Peyer's patch (tissue), 4 donors: ENCODE results near the gene ARHGEF33. TPM values are rescaled to one million over a fixed set of nuclear protein-coding genes. Genes with fewer than 3 reads are reported as not detected.

Experiments
- DNase-seq, 3 donors: peaks; one replicate each; pipeline ENCODE4 v3.0.0-alpha.2; 2017 to 2019
- H3K27ac ChIP-seq, 4 donors: fragments of 200-600 bp; sonication (generic); one replicate each; pipeline ENCODE4 v1.5.1; 2016 to 2019
- H3K27me3 ChIP-seq, 2 donors: fragments of 200-600 bp; sonication (generic); one replicate each; pipeline ENCODE4 v1.5.1; 2019
- H3K36me3 ChIP-seq, 3 donors: fragments of 200-600 bp; sonication (generic); one replicate each; pipeline ENCODE4 v1.5.1; 2016 to 2019
- H3K4me1 ChIP-seq, 4 donors: fragments of 200-600 bp; sonication (generic); one replicate each; pipeline ENCODE4 v1.5.1; 2016 to 2019
- H3K4me3 ChIP-seq, 4 donors: fragments of 200-600 bp; sonication (generic); 1 replicate in 3 of 4; 2 replicates in 1 of 4; pipeline ENCODE4 v1.5.1; 2016 to 2019; ENCODE audit warnings: mild to moderate bottlenecking in 1 of 4
- H3K9me3 ChIP-seq, 4 donors: fragments of 200-600 bp; sonication (generic); one replicate each; pipeline ENCODE4 v1.5.1; 2016 to 2019; ENCODE audit warnings: mild to moderate bottlenecking in 1 of 4
- CTCF ChIP-seq, 6 experiments: fragments of 450-650 bp in 4 of 6; fragments of 200-600 bp in 2 of 6; sonication (generic) in 1 of 6; IDR thresholded peaks; one replicate each; pipeline ENCODE4 v1.5.1; 2017 to 2019; ENCODE audit warnings: antibody characterized with exemption in 6 of 6, mild to moderate bottlenecking in 3 of 6, moderate library complexity in 1 of 6
- POLR2A ChIP-seq, 2 donors: fragments of 450-650 bp; IDR thresholded peaks; one replicate each; pipeline ENCODE4 v1.5.1; 2017; ENCODE audit warnings: antibody characterized with exemption in 2 of 2, mild to moderate bottlenecking in 2 of 2, moderate library complexity in 2 of 2
- total RNA-seq, 4 donors: library from RNA; depleted of rRNA; stranded (reverse); fragments of >200 nt; gene quantifications; one replicate each; pipeline ENCODE4 v1.1.0, GENCODE V29; 2016

Gene ARHGEF33
- total RNA-seq, 4 donors from 2014 or later, result 0.18 to 1.3 (median 0.28) TPM; not detected in 1

GRCh38 chr2:38991899-38992298, 102.2 kb downstream of the ARHGEF33 start:
- Histone ChIP-seq H3K27me3 (no peaks in the 10 kb centered on the region), H3K36me3 (peaks cover 0 to 45% (median 0%) of the 10 kb centered on the region in 3 donors), H3K4me3 (no peak overlapping the region), H3K9me3 (no peaks in the 10 kb centered on the region), H3K27ac (no peak overlapping the region), H3K4me1 (no peaks in the 10 kb centered on the region)
- DNase-seq, result no peak
- TF ChIP-seq CTCF (IDR thresholded peaks at IDR 0.05) (no peak), POLR2A (IDR thresholded peaks at IDR 0.05) (no peak)

- H3K4me1 ChIP-seq, result no peaks in the 10 kb centered on the region
- TF ChIP-seq CTCF (IDR thresholded peaks at IDR 0.05) (no peak), POLR2A (IDR thresholded peaks at IDR 0.05) (no peak)
- H3K27me3 ChIP-seq, result no peaks in the 10 kb centered on the region
- H3K9me3 ChIP-seq, result no peaks in the 10 kb centered on the region
- no peak overlapping the region for H3K27ac ChIP-seq
- no peak for DNase-seq
- peaks cover 0 to 65% (median 0%) of the 10 kb centered on the region in 3 donors for H3K36me3 ChIP-seq
- H3K4me3 ChIP-seq, result no peak overlapping the region
Measured at GRCh38 chr2:38997781-38998180, 108.1 kb downstream of the ARHGEF33 start.

GRCh38 chr2:39000552-39000951, 110.9 kb downstream of the ARHGEF33 start:
- Histone ChIP-seq H3K9me3 (no peaks in the 10 kb centered on the region), H3K27ac (no peak overlapping the region), H3K36me3 (peaks cover 0 to 59% (median 0%) of the 10 kb centered on the region in 3 donors), H3K4me1 (no peaks in the 10 kb centered on the region), H3K27me3 (no peaks in the 10 kb centered on the region), H3K4me3 (no peak overlapping the region)
- DNase-seq, result no peak
- TF ChIP-seq POLR2A (IDR thresholded peaks at IDR 0.05), result no peak
- TF ChIP-seq CTCF (IDR thresholded peaks at IDR 0.05), result no peak

- H3K36me3 ChIP-seq, result peaks cover 0 to 77% (median 0%) of the 10 kb centered on the region in 3 donors
- no peak for TF ChIP-seq POLR2A (IDR thresholded peaks at IDR 0.05)
- TF ChIP-seq CTCF (IDR thresholded peaks at IDR 0.05), result no peak
- H3K4me1 ChIP-seq, result no peaks in the 10 kb centered on the region
- H3K4me3 ChIP-seq, result no peak overlapping the region
- H3K27me3 ChIP-seq, result no peaks in the 10 kb centered on the region
- no peak for DNase-seq
- H3K27ac ChIP-seq, result no peak overlapping the region
- H3K9me3 ChIP-seq, result no peaks in the 10 kb centered on the region
Measured at GRCh38 chr2:39007875-39008504, 118.3 kb downstream of the ARHGEF33 start.

- Histone ChIP-seq H3K4me3 (no peak overlapping the region), H3K27me3 (no peaks in the 10 kb centered on the region), H3K36me3 (peaks cover 0 to 84% (median 0%) of the 10 kb centered on the region in 3 donors), H3K4me1 (no peaks in the 10 kb centered on the region), H3K27ac (no peak overlapping the region), H3K9me3 (no peaks in the 10 kb centered on the region)
- TF ChIP-seq POLR2A (IDR thresholded peaks at IDR 0.05), result no peak
- no peak for TF ChIP-seq CTCF (IDR thresholded peaks at IDR 0.05)
- DNase-seq, result no peak
Measured at GRCh38 chr2:39008665-39009064, 119.0 kb downstream of the ARHGEF33 start.
